GM18508 (cell line): ENCODE measurements around the gene WHAMM.

Experiments
- ATAC-seq: cut with Tn5 transposase; IDR thresholded peaks from one replicate; pipeline ENCODE4 v1.9.1; 2021; ENCODE audit warnings: moderate number of reproducible peaks; ENCODE audit not compliant: insufficient read depth, unreplicated experiment

WHAMM gene

DNA sequence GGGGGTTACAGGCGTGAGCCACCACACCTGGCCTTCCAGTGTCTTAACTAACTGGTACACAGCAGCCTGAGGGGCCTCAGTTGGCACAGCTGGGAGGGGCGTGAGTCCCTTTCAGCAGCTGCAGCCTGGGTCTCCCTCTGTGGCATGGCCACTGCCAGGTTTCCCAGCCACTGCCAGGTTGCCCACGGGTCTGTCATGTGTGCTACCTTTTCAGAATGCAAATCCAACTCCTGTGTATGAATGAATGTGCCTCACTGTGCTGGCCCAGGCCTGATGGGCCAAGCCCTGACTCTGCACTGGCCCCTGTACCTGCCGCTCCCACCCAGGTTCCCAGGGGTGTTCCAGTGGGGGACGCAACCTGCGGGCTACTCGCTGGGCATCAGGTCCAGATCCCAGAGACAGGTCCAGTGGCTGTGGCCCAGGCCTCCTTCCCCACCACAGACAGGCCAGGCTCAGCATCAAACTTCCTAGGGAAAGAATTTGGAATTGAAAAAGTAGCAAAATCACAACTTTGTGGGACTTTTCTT lies 26.0 kb downstream of the WHAMM start:
- ATAC-seq, result no peak

DNA sequence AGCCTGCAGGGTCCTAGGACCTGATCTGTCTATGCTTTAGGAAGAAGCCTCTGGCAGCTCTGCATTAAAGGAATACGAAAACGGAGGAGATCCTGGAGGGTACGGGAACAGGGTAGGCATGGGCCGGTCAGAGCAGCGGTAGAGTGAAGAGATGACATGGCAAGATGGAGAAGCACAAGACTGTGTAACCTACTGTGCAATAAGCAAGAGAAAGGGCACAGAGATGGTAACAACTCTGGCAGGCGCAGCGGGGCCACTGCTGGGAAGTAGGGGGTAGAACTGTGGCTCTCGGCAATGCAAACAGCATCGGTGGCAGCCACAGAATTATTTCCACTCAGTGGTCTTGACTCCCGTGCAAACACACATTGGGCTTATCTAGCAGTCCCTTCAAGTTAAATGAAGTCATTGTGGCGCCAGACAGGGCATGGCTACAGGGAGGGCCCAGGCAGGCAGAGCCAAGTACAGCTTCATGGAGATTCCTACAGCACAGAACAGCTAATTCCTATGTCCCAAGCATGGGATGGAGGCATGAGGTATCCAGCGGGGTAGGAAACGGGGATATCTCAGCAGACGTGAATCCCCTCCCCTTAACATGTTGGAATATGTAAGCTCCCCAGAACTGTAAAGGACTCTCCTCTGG lies 28.8 kb downstream of the WHAMM start:
- no peak for ATAC-seq

DNA sequence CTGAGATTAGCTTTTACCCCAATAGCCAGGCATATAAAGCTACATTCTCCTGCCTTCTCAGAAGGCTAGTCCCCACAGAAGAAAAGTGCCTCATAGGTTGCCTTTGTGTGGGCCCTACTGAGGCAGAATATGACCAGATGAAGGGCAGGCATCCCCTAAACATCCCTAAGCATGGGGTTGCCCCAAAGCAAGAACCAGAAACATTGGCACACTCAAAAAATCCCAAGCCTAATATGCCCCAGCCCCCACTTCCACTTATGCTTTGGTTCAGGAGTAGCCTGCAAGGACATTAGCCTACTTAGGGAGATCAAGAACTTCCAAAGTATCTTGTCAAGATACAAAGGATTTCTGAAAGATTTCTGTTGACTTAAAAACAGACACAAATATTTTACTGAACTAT lies 29.7 kb downstream of the WHAMM start:
- ATAC-seq, result no peak

DNA sequence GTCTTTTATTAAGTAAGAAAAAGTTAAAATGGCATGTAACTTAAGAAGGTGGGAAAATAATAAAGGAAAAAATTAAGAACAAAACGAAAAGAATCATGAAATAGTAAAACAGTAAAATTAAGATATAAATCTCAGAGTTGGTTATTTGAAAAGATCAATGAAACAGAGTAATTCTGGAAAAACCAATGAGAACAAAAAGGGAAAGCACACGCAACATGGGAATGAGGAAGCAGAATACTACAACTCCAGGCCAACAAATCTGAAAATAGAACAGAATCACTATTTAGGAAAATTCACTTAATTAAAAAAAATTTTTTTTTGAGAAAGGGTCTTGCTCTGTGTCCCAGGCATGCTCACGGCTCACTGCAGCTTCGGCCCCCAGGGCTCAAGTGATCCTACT lies 30.7 kb downstream of the WHAMM start:
- no peak for ATAC-seq

DNA sequence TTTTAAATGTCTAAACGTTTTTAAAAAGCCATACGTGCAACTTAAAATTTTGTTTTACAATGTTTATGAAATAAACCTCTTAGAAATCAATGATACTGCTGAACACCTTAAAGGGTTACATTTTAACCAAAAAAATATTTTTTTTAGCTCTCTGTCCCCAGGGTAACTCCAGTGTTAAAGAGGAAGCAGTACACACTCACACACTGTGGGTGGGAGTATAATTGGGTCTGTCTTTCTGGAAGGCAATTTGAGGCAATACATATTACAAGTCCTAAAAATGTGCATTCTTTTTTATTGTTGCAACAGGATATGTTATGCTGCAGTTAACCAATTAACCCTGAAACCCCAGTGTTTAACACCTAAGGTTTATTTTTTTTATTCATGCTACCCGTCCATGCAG lies 34.1 kb downstream of the WHAMM start:
- no peak for ATAC-seq

DNA sequence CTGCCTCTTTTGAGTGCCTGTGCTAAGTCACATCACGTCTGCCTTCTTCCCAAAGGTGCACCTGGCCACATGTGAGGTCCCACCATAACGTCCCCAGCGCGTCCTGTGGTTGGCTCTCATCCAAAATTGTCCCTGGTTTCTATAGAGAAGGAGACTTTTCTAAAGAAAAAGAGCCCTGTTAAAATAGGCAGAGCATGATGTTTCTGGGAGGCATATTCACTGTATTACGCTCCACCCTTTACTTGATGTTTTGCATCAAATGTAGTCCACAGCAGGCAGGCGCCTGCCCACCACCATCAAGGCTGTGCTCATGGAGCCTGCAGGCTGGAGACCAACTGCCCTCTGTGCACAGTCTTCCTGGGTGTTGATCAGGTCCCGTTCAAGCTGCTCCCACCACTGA lies 36.3 kb downstream of the WHAMM start:
- ATAC-seq, result no peak

DNA sequence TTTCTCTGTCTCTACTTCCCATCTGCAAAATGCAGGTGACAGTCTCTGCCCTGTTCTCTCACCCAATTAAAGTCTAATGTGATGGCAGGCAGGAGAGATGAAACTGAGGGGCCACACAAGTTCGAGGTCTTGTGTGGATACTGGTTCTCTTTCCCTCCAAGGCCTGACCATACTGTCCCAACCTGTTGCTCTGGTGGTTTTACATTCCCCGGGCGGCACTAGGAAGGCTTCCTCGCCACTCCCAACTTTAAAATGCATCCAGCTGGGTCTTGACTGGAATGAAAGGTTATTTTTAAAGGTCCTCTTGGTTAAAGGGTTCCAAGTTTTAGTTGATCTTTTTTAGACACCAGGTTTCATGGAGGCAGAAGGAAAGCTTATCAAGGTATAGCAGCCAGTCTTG lies 37.2 kb downstream of the WHAMM start:
- ATAC-seq, result no peak

DNA sequence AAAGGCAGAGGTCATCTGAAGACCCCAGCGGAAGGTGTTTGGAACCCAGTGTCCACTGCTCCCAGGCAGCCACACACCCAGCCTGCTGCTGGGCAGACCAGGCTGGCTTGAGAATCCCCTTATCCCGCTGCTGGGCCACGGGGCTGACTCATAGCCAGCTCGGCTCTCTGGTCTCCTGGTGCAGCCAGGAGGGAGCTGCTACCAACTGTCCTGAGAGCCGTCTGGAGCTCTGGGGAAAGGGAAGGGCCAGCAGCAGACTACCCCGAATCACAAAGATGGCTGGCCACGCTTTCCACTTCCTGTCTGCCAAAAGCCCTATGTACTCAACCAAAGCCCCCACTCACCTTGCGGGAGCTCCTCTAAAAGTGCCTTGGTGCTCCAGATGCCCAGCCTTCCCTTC lies 38.3 kb downstream of the WHAMM start:
- ATAC-seq, result no peak

DNA sequence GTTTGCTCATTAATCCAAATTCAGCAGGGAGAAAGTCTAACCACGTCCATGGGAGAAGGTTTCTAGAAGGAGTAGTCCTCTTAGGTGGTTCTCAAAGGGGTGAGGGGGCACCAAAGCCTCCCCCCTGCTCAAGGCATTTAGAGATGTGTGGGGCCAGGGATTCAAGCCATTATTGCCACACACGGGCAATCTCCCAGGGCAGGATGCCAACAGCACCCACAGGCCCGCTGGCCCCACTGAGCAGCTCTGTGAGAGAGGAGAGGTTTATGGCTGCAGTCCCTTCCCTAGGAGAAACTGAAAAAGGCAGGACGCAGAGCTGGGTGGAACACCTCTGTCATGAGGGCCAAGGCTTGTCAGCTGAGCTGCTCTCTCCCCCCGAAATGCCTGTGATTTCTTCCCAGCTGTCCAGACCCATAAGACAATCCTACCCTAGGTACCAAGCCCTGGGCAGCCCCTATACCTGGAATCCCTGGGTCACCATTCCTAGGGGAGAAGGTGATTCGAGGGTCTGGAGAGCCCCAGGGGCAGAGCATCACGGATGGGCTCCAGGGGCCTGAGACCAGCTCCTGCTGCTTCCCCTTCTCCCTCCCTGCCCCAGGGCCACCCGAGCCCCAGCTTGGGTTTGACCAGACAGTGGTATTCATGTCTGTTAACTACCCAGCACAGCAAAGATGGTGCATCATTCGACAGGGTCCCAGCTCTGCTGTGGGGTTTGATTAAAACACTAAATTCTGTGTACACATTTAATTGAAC lies 39.0 kb downstream of the WHAMM start:
- no peak for ATAC-seq

DNA sequence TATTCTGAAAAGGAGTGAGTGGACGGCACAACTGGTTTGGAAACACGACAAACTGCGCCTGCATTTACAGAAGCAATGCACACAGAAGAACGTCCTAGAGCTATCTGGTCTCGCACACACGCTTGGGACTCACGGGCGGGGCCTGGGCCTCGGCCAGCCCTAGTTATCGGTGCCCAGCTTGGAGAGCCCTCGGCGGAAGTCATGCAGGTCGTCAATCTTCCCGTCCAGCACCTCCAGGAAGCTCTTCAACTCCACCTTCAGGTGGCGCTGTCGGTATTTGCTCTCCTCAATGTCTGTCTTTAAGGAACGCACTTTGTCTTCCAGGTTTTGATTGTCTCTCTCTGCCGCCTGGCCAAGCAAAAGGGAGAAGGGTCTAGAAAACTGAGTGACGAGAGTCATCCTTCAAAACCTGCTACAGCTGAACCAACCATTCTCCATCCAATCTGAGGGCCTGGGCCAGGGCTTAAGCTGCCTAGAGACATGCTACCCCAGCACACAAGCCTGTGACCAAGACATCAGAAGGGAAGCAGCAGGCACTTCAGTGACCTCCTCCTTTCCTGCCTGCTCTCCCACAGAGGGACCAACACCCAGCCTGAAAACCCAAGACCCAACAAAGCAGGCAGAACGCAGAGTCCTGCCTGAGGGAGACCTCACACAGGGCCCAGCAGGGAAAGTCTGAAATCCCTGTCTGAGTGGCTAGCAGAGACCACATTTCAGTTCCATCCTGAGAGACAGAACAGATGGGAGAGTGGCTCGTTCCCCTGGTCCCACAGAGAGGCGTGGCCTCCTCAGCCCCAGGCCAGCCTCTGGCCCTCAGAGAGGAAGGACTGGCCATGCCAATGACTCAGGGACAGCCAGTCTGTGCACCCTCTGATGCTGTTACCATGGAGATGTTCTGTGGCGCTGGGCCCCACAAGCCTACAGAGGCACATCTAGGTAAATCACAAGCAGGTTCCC lies 40.4 kb downstream of the WHAMM start:
- ATAC-seq, result no peak

DNA sequence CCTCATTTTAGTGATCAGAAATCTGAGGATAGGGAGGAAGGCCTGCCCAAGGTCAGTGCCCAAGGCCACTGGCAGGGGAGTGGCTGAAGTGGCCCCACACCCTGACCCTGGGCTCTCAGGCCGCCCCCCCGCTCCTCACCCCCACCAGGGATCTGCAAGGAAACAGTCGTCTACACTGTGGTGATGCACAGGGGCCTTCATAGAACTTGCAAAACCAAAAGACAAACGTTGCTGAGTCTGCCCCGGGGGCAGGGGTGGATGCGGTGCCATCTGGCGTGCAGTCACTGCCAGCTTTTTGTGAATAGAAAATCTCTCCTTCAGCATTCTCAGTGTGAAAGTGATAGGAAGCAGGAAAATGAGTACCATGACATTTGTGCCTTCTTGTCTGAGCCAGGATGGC lies 41.3 kb downstream of the WHAMM start:
- ATAC-seq, result no peak

DNA sequence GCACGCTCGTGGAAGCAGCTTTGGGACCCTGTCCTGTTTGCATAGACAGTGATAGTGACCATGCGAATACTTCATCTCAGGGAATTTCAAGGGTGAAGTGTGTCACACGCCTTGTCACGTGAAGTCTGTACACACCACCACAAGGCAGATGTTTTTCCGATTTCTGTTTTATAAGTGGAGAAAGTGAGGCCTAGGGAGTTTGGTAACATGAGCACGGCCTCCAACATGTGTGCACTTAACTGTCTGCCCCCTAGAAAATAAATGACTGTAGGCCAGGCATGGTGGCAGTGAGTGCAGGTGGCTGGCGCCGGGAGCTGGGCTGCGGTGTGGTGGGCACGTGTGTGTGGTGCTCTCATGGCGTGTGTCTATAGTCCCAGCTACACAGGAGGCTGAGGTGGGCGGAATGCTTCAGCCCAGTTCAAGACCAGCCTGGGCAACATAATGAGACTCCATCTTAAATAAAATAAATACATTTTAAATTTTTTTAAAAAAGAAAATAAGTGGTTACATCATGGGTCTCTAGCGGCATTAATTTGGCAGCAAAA lies 42.0 kb downstream of the WHAMM start:
- no peak for ATAC-seq

DNA sequence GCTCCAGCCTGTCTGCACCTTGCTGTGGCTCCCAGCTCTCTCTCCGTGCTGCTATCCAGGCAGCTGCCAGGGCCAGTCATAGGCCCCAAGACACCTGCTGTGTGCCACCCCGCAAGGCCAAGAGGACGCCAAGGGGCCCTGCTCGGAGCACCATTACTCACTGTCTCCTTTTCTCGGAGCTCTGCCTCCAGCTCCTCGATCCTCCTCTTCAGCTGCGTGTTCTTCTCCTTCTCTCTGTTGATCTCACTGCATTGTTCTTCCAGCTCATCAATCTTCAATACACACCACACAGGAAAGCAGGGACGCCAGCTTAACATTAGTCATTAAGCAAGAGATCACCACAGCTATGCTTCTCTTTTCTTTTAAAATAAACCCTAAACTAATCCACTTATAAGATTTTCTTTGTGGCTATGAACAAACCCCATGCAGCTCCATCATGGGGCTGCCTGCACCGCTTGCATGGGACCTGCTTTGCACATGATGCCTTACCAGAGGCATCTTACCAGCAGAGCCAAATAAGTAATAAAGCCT lies 42.6 kb downstream of the WHAMM start:
- no peak for ATAC-seq

DNA sequence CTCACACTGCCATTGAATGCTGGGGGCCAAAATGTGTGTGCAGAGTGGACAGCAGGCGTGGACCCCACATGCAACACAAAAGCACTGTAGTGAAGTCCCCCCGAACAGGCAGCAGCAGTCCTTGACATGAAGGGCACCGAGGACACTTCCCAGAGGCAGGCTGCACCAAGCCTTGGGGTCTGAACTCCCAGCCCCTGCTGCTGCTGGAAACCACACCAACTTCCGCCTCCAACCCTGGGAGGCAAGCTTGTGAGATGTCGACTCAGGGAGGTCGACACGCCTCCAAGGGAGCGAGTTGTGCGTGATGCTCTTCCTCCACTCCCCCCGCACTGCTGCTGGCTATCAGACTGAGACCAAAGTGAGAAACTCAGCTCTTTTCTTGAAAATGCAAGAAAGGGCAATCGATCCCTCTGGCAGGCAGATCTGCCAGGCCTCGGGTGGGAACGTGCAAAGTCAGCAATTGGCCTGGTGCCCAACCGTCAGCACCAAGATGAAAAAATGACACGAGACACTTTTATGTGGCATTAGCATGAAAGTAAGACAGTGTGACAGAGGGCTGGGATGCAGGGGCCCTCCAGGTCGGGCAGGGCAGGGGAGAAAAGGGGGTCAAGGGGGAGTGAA lies 43.6 kb downstream of the WHAMM start:
- ATAC-seq, result no peak

DNA sequence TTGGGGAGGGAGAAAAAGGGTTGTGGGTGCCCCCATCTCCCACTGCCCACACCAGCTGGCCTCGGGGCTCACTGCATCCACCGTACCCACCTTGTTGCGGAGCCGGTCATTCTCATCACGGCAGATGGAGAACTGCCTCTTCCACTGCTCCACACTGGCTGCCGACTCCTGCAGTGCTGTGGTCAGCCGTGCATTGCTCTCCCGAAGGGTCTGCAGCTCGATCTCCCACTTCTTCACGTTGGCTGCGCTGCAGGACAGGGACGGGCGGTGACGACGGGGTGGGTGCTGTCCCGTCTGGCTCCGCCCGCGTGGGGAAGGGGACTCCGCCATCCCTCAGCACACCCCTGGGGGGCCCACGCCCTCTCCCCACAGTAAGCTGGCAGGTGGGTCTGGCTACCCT lies 45.1 kb downstream of the WHAMM start:
- no peak for ATAC-seq

DNA sequence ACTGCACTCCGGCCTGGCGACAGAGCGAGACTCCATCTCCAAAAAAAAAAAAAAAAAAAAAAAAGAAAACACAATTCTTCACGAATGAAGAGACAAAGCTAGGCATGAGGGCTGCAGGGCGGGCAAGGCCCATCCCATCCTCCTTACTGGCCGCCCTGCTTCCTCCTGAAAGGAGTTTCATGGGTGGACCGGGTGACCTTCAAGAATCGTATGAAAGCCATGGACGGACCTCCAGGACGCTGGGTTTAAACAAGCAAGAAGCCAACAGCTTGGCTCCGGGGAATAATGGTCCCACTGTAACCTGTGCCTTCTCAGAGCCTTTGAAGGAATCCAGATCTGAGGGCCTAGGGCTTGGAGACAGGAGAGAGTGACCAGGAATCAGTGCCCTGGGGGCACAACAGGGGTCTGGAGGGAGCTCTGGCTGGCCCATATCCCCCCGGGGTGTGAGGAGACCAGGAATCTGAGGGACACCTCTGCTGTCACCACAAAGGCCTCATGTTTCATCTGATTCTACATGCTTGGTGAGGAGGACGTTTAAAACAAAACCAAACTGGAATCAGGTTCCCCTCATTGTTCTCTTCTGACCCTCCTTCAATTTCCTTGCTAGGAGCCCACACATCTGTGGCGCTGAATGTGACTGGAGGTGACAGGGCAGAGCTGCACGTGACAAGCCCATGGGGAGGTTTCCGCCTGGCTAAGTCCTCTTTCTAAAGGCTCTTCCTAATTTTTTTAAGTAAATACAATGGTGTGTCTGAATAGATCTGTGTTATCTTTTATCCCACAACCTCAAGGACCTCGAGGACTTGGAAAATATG lies 46.1 kb downstream of the WHAMM start:
- ATAC-seq, result no peak

DNA sequence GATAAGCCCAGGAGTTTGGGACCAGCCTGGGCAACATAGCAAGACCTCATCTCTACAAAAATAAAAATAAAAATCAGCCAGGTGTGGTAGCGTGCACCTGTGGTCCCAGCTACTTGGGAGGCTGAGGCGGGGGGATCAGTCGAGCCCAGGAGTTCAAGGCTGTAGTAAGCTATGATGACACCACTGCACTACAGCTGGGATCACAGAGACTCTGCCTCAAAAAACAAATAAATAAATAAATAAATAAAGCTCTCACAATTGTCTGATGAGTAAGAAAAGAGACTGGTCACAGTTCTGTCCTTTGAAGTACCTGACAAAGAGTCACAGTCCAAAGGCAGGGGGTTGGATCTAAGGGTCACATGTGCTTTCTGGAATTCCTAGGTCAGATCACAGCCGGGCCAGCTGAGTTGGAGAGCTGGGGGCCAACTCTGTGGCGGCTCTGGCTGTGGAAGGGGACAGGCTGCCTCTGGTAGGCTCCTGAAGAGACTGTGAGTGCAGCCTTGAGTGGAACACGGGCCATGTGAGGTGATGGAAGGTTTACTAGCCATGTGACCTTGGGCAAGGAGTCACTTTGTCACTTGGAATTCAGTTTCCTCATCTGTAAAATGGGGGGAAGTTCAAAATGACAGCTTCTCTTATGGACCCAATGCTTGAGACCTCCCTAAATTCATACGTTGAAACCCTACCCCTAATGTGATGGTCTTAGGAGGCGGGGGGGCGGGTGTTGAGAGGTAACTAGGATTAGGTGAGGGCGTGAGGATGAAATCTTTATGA lies 47.2 kb downstream of the WHAMM start:
- no peak for ATAC-seq

DNA sequence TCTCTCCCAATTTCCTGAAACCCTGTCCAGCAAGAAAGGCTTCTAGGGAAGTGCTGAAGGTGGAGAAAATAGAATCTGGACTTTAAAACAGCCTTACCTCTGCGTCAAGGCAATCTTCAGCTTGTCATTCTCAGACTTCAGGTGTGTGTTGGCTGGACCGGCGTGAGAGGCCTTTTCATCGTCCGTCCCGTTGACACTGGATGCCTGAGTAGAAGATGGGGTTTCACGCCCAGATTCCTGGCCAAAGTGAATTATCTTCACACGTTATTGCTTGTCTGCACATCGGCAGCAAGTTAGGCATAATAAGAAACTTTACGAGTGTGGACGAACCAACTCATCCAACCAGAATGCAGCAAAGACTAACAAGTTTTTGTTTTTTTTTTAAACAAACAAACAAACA lies 49.5 kb downstream of the WHAMM start:
- ATAC-seq, result no peak
